Measurements from ENCODE around the gene SFR1.
"Not testable (repeated sequence)": the region's sequence is repeated elsewhere in the genome, so short reads cannot be mapped to it uniquely, and the experiment has no call there.

Gene SFR1

GRCh38 chr10:104109908-104110662, 11.9 kb upstream of the SFR1 start:
- no peak for DNase-seq

- no peak for DNase-seq
These were observed 8.5 kb upstream of the SFR1 start for GRCh38 chr10:104113376-104113956.

GRCh38 chr10:104117839-104118323, 4.1 kb upstream of the SFR1 start:
- no peak for DNase-seq

GRCh38 chr10:104119996-104120395, 2.0 kb upstream of the SFR1 start:
- no peak for DNase-seq

- DNase-seq, result no peak
These were observed 1.5 kb upstream of the SFR1 start for GRCh38 chr10:104120512-104120902.

GRCh38 chr10:104120903-104121484, 977 bp upstream of the SFR1 start:
- no peak for DNase-seq

GRCh38 chr10:104122225-104123107, 495 bp downstream of the SFR1 start:
- no peak for DNase-seq

GRCh38 chr10:104123397-104123796, 1.4 kb downstream of the SFR1 start:
- DNase-seq, result no peak

GRCh38 chr10:104127411-104127810, 5.4 kb downstream of the SFR1 start:
- peak; percentile 12 for DNase-seq

- no peak for DNase-seq
These were observed 6.2 kb downstream of the SFR1 start for GRCh38 chr10:104128214-104128613.

GRCh38 chr10:104130041-104130440, 8.1 kb downstream of the SFR1 start:
- no peak for DNase-seq

GRCh38 chr10:104138131-104138530, 16.2 kb downstream of the SFR1 start:
- no peak for DNase-seq

GRCh38 chr10:104139221-104139620, 17.2 kb downstream of the SFR1 start:
- DNase-seq, result no peak

GRCh38 chr10:104142081-104142480, 20.1 kb downstream of the SFR1 start:
- no peak for DNase-seq

- DNase-seq, result no peak
These were observed 21.9 kb downstream of the SFR1 start for GRCh38 chr10:104143829-104144228.

GRCh38 chr10:104144931-104145330, 23.0 kb downstream of the SFR1 start:
- no peak for DNase-seq

- no peak for DNase-seq
These were observed 24.9 kb downstream of the SFR1 start for GRCh38 chr10:104146882-104147281.

- DNase-seq, result no peak
These were observed 28.2 kb downstream of the SFR1 start for GRCh38 chr10:104150139-104150538.

GRCh38 chr10:104151737-104152136, 29.8 kb downstream of the SFR1 start:
- DNase-seq, result no peak

- DNase-seq, result no peak
These were observed 33.6 kb downstream of the SFR1 start for GRCh38 chr10:104155591-104155990.

GRCh38 chr10:104170610-104171254, 48.8 kb downstream of the SFR1 start:
- no peak for DNase-seq

- not testable (repeated sequence) for DNase-seq
These were observed 52.2 kb downstream of the SFR1 start for GRCh38 chr10:104174136-104174535.
